Loucy (cell line): Measurements from ENCODE around the gene PPP4R4.

ENCODE experiments used
- CTCF ChIP-seq: fragments of 200-600 bp; sonication (generic); conservative IDR thresholded peaks from 2 replicates; pipeline ENCODE4 v1.5.1; 2014; ENCODE audit warnings: mild to moderate bottlenecking, antibody characterized with exemption, low read length
- EZH2phosphoT487 ChIP-seq: fragments of 200-600 bp; IDR thresholded peaks from 2 replicates; pipeline ENCODE4 v1.6.1; 2018; ENCODE audit warnings: antibody characterized with exemption, mild to moderate bottlenecking, moderate library complexity, borderline replicate concordance

DNA sequence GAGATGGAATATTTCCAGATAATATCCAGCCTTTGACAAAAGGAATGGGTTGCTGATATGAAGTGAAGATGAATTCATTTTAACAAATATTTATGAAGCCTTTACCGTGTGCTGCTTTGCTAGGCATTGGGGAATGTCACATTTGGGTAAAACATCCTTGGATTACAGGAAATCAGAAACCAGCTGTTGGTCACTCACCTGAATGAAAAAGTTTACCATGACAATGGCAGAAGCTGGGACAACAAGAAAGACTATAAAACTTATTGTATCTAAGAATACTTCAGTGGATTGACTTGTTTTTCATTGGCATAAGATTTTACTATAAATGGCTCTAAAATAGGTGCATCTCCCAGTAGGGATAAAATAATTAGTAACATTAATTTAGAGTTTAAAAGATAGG lies 19.7 kb downstream of the PPP4R4 start:
- TF ChIP-seq CTCF, result no peak
- TF ChIP-seq EZH2phosphoT487, result no peak
